KOPT-K1 (cell line): Measurements from ENCODE around the gene ALAD.
"Not testable (repeated sequence)": the region's sequence is repeated elsewhere in the genome, so short reads cannot be mapped to it uniquely, and the experiment has no call there.

Source experiments
- H3K27ac ChIP-seq: fragments of 200-600 bp; sonication (generic); 2 replicates; pipeline ENCODE4 v1.5.1; 2016; ENCODE audit warnings: antibody characterized with exemption, mild to moderate bottlenecking, low read depth, low read length; ENCODE audit not compliant: poor library complexity, severe bottlenecking
- H3K36me3 ChIP-seq: fragments of 200-600 bp; sonication (generic); 2 replicates; pipeline ENCODE4 v1.5.1; 2017; ENCODE audit warnings: antibody characterized with exemption, mild to moderate bottlenecking, low read length, moderate library complexity; ENCODE audit not compliant: insufficient read depth
- H3K9me3 ChIP-seq: fragments of 200-600 bp; sonication (generic); 2 replicates; pipeline ENCODE4 v1.5.1; 2017; ENCODE audit warnings: antibody characterized with exemption, low read length, mild to moderate bottlenecking; ENCODE audit not compliant: insufficient read depth, poor library complexity, severe bottlenecking

ALAD gene

GRCh38 chr9:113370806-113371325 is 30.2 kb downstream of the ALAD start:
- Histone ChIP-seq H3K9me3 (no peaks in the 10 kb centered on the region), H3K36me3 (peaks cover 26% of the 10 kb centered on the region), H3K27ac (no peak overlapping the region)

- Histone ChIP-seq H3K9me3 (no peaks in the 10 kb centered on the region), H3K27ac (no peak overlapping the region), H3K36me3 (peaks cover 21% of the 10 kb centered on the region)
These were observed 31.3 kb downstream of the ALAD start for GRCh38 chr9:113369855-113370140.

GRCh38 chr9:113368982-113369854 is 31.9 kb downstream of the ALAD start:
- no peak overlapping the region for H3K27ac ChIP-seq
- H3K36me3 ChIP-seq: peaks cover 18% of the 10 kb centered on the region
- H3K9me3 ChIP-seq: no peaks in the 10 kb centered on the region

GRCh38 chr9:113368348-113368981 is 32.6 kb downstream of the ALAD start:
- peaks cover 10% of the 10 kb centered on the region; the same call in 1 of the 2 replicates for H3K36me3 ChIP-seq
- H3K27ac ChIP-seq: no peak overlapping the region
- no peaks in the 10 kb centered on the region for H3K9me3 ChIP-seq

GRCh38 chr9:113365652-113366051 is 35.4 kb downstream of the ALAD start:
- not testable (repeated sequence) for H3K27ac ChIP-seq, H3K36me3 ChIP-seq

GRCh38 chr9:113364951-113365350 is 36.1 kb downstream of the ALAD start:
- Histone ChIP-seq H3K27ac (no peak overlapping the region), H3K36me3 (no peaks in the 10 kb centered on the region), H3K9me3 (no peaks in the 10 kb centered on the region)

More at GRCh38 chr9:113365652-113366051, 35.4 kb downstream of the ALAD start:
- not testable (repeated sequence) for H3K9me3 ChIP-seq

GRCh38 chr9:113363336-113363735 is 37.7 kb downstream of the ALAD start:
- H3K36me3 ChIP-seq: no peaks in the 10 kb centered on the region
- no peaks in the 10 kb centered on the region for H3K9me3 ChIP-seq
- H3K27ac ChIP-seq: no peak overlapping the region

- Histone ChIP-seq H3K9me3 (no peaks in the 10 kb centered on the region), H3K36me3 (no peaks in the 10 kb centered on the region), H3K27ac (no peak overlapping the region)
These were observed 39.6 kb downstream of the ALAD start for GRCh38 chr9:113361304-113362018.

- Histone ChIP-seq H3K36me3 (no peaks in the 10 kb centered on the region), H3K27ac (no peak overlapping the region), H3K9me3 (no peaks in the 10 kb centered on the region)
These were observed 40.7 kb downstream of the ALAD start for GRCh38 chr9:113360242-113360842.

- no peaks in the 10 kb centered on the region for H3K36me3 ChIP-seq
- H3K9me3 ChIP-seq: no peaks in the 10 kb centered on the region
- no peak overlapping the region for H3K27ac ChIP-seq
These were observed 41.7 kb downstream of the ALAD start for GRCh38 chr9:113359385-113359784.

- no peaks in the 10 kb centered on the region for H3K9me3 ChIP-seq
- no peaks in the 10 kb centered on the region for H3K36me3 ChIP-seq
- H3K27ac ChIP-seq: no peak overlapping the region
These were observed 44.3 kb downstream of the ALAD start for GRCh38 chr9:113356686-113357292.

GRCh38 chr9:113355040-113355596 is 46.0 kb downstream of the ALAD start:
- H3K36me3 ChIP-seq: no peaks in the 10 kb centered on the region
- H3K9me3 ChIP-seq: no peaks in the 10 kb centered on the region
- H3K27ac ChIP-seq: no peak overlapping the region

- Histone ChIP-seq H3K36me3 (no peaks in the 10 kb centered on the region), H3K9me3 (no peaks in the 10 kb centered on the region), H3K27ac (no peak overlapping the region)
These were observed 48.7 kb downstream of the ALAD start for GRCh38 chr9:113352411-113352810.

- no peak overlapping the region for H3K27ac ChIP-seq
- no peaks in the 10 kb centered on the region for H3K9me3 ChIP-seq
- no peaks in the 10 kb centered on the region for H3K36me3 ChIP-seq
These were observed 49.1 kb downstream of the ALAD start for GRCh38 chr9:113352006-113352405.
